Upper lobe of right lung (tissue), 1 donor: ENCODE data around the gene PYDC1. TPM values are rescaled to one million over a fixed set of nuclear protein-coding genes. Genes with fewer than 3 reads are reported as not detected.

ENCODE experiments used
- ATAC-seq: fragments of 200-7000 bp; cut with Tn5 transposase; one replicate; pipeline ENCODE4 v1.9.1; 2020; ENCODE audit warnings: mild to moderate bottlenecking, moderate library complexity
- DNase-seq: peaks from one replicate; pipeline ENCODE4 v3.0.0-alpha.2; 2020
- H3K27ac ChIP-seq: fragments of 200-600 bp; one replicate; pipeline ENCODE4 v1.8.0; 2022
- H3K27me3 ChIP-seq: fragments of 200-600 bp; one replicate; pipeline ENCODE4 v1.8.0; 2022; ENCODE audit warnings: mild to moderate bottlenecking
- H3K36me3 ChIP-seq: fragments of 200-600 bp; one replicate; pipeline ENCODE4 v1.8.0; 2022
- H3K4me1 ChIP-seq: fragments of 200-600 bp; one replicate; pipeline ENCODE4 v1.8.0; 2022
- H3K4me3 ChIP-seq: fragments of 200-600 bp; one replicate; pipeline ENCODE4 v1.8.0; 2022; ENCODE audit warnings: mild to moderate bottlenecking
- H3K9me3 ChIP-seq: fragments of 200-600 bp; one replicate; pipeline ENCODE4 v1.8.0; 2022
- intact Hi-C: fragments of 100-400 bp; cut with DNase I; formaldehyde crosslinking; loops from one replicate; pipeline ENCODE4 v1.11.0; 2022
- long read RNA-seq: library from polyadenylated mRNA; unstranded; transcript quantifications from one replicate; pipeline ENCODE4 v2.0.0, GENCODE V29; 2021
- total RNA-seq: library from RNA; stranded (reverse); fragmentation: NEBNext Ultra II Directional; extraction: Animal tissue kit (Norgen Biotek cat#: 25700); gene quantifications from one replicate; pipeline ENCODE4 v1.2.1, GENCODE V29; 2021
- TF ChIP-seq, protein P1 (sequence below): fragments of 200-600 bp; IDR thresholded peaks from one replicate; pipeline ENCODE4 v1.8.0; 2022; ENCODE audit warnings: antibody characterized with exemption
- donor health status: DM: no; HTN: yes; CAD: no; lungs with severe emphysema.

The PYDC1 gene
- not detected for total RNA-seq
- long read RNA-seq = 0 reads

DNA sequence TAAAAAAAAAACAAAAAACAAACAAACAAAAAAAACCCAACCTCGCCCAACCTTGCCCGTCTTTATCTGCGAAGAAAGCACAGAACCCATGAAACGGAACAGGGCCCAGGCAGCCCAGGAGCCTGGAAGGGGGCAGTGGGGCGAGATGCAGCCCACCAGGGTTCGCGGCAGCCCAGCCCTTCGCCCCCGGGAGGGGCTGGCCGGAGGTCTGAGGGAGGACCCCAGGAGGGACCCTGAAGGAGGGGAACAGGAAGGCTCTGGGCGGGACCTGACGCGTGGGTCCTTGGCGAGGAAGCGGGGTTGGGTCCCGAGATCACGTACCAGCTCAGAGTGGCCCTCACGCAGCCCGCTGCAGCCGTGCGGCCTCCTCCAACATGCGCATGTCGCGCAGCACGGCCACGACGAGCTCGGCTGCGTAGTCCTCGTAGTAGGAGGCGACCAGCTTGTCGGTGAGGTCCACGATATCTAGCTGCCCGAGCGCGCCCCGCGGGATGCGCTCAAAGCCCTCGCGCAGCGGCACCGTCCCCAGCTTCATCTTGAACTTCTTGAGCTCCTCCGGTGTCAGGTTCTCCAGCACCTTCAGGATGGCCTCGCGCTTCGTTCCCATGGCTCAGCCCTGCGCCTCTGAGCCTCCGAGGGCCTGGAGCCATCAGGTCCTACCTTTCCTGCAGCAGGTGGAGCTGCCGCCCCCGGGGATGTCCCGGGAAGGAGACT lies at the start of gene PYDC1:
Gene PYDC1, minus strand, starts transcription at position 714 of the 714 bp plus-strand sequence. Its CDS starts 107 bp downstream, at position 607.
- Histone ChIP-seq H3K4me3 (peak within 1 kb of the TSS; percentile 52), H3K27ac (no peak within 1 kb of the TSS), H3K4me1 (peaks cover 24% of the 10 kb centered on the region), H3K27me3 (peaks cover 58% of the 10 kb centered on the region), H3K9me3 (no peaks in the 10 kb centered on the region), H3K36me3 (no peaks in the 10 kb centered on the region)
- no peak for ATAC-seq
- no peak for DNase-seq
- TF ChIP-seq, protein P1, sequence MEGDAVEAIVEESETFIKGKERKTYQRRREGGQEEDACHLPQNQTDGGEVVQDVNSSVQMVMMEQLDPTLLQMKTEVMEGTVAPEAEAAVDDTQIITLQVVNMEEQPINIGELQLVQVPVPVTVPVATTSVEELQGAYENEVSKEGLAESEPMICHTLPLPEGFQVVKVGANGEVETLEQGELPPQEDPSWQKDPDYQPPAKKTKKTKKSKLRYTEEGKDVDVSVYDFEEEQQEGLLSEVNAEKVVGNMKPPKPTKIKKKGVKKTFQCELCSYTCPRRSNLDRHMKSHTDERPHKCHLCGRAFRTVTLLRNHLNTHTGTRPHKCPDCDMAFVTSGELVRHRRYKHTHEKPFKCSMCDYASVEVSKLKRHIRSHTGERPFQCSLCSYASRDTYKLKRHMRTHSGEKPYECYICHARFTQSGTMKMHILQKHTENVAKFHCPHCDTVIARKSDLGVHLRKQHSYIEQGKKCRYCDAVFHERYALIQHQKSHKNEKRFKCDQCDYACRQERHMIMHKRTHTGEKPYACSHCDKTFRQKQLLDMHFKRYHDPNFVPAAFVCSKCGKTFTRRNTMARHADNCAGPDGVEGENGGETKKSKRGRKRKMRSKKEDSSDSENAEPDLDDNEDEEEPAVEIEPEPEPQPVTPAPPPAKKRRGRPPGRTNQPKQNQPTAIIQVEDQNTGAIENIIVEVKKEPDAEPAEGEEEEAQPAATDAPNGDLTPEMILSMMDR = no peak
- intact Hi-C loops = no loop called here

DNA sequence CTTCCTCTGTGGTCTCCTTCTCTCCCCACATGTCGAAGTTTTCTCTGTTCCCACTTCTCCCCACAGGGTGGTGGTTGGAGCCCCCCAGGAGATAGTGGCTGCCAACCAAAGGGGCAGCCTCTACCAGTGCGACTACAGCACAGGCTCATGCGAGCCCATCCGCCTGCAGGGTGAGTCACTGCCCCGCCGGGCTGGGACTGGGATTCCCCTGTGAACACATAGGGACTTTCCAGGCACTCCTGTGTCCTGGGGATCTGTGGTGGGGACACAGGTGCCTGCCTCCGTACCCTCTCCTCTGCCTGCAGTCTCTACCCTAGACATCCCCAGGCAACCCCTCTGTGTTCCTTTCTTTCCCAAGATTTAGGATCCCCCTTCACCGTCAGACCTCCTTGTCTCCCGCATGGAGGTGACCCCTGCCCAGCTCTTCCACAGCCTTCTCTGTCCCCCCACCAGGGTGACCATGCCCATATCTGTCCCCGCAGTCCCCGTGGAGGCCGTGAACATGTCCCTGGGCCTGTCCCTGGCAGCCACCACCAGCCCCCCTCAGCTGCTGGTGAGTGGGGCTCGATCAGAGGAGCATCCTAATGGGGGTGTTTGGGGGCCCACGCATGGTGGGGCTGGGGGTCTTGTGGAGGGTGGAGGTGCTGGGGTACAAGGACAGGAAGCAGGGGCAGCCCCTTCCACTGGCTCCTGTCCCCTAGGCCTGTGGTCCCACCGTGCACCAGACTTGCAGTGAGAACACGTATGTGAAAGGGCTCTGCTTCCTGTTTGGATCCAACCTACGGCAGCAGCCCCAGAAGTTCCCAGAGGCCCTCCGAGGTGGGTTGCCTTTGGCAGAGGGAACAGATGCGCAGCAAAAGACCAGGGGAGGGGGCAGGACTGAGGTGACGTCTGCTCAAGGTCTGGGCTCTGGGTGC lies 48.7 kb upstream of the PYDC1 start:
- intact Hi-C loops = no loop called here
- Histone ChIP-seq H3K4me1 (peaks cover 6% of the 10 kb centered on the region), H3K36me3 (no peaks in the 10 kb centered on the region), H3K9me3 (no peaks in the 10 kb centered on the region), H3K27me3 (no peaks in the 10 kb centered on the region), H3K4me3 (no peak overlapping the region), H3K27ac (no peak overlapping the region)
- ATAC-seq = peak; percentile 76
- DNase-seq = peak; percentile 64
- TF ChIP-seq, protein P1 = no peak

DNA sequence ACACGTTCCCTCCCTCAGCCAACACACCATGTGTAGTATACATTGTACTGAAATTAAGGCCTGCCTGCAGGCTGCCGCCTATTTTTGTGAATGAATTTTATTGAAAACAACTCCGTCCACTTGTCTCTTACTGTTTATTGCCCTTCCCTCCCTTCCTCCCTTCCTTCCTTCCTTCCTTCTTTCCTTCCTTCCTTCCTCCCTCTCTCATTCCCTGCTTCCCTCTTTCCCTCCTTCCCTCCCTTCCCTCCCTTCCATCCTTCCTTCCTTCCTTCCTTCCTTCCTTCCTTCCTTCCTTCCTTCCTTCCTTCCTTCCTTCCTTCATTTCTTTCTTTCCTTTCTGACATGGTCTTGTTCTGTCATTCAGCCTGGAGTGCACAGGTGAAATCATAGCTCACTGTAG lies 45.1 kb upstream of the PYDC1 start:
- DNase-seq = peak; percentile 1
- Histone ChIP-seq H3K27me3 (no peaks in the 10 kb centered on the region), H3K4me1 (peaks cover 11% of the 10 kb centered on the region), H3K36me3 (no peaks in the 10 kb centered on the region), H3K9me3 (no peaks in the 10 kb centered on the region), H3K27ac (no peak overlapping the region), H3K4me3 (no peak overlapping the region)
- ATAC-seq = no peak
- TF ChIP-seq, protein P1 = no peak
- intact Hi-C loops = no loop called here

DNA sequence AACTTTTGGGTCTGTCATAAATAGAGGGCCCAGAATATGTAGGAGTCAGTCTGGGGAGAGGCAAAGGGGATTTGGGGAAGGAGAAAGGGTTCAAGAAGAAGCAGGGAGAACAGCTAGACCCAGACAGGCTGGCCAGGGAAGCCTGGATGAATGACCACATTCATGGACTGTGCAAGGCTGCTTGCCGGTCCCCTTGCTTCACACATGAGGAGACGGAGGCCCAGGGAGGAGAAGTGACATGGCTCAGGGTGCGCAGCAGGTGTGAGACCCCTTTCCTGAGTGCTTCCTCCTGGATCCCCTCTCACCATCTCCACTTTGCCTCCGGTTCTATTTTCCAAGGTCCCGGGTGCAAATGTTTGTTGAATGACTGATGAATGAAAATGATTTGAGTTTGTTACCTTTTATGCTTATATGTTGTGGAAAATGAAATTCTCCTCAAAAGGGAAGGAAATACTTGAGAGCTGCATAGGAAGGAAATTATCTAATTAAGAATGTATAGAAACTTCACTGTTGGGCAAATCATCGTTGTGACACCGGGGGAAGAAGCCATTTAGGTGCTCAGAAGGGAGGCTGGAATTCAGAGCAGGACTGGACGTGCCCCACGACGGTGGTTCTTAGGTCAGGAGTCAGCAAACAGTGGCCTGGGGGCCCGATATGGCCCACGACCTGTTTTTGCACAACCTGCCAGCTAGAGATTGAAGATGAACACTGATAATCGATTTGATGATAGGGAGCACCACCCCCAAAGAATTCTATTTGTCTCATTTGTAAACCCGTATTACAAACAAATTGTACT lies 43.4 kb upstream of the PYDC1 start:
- Histone ChIP-seq H3K27me3 (no peaks in the 10 kb centered on the region), H3K27ac (no peak overlapping the region), H3K9me3 (no peaks in the 10 kb centered on the region), H3K36me3 (no peaks in the 10 kb centered on the region), H3K4me1 (peaks cover 9% of the 10 kb centered on the region), H3K4me3 (peak overlapping the region; percentile 39)
- DNase-seq (peak; percentile 48), ATAC-seq (peak; percentile 47)
- TF ChIP-seq, protein P1 = no peak
- intact Hi-C loops = no loop called here

DNA sequence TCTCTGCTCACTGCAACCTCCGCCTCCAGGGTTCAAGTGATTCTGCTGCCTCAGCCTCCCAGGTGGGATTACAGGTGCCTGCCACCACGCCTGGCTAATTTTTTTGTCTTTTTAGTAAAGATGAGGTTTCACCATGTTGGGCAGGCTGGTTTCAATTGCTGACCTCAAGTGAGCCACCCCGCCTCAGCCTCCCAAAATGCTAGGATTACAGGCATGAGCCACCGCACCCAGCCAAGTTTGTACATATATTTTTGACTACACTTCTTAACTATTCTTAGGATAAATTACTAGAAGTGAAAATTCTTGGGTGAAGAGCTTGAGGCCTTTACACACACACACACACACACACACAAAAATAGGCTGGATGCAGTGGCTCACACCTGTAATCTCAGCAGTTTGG lies 41.4 kb upstream of the PYDC1 start:
- Histone ChIP-seq H3K4me1 (peaks cover 6% of the 10 kb centered on the region), H3K4me3 (no peak overlapping the region), H3K36me3 (no peaks in the 10 kb centered on the region), H3K27me3 (no peaks in the 10 kb centered on the region), H3K9me3 (no peaks in the 10 kb centered on the region), H3K27ac (no peak overlapping the region)
- ATAC-seq = no peak
- intact Hi-C loops = loop anchor here (10.0 kb wide), 1 partner anchor 54 kb away; the partner anchor contains the start of gene PYCARD
- peak; percentile 6 for DNase-seq
- TF ChIP-seq, protein P1 = no peak
